ENCODE data around the gene ZDHHC17.

ZDHHC17 gene

GRCh38 chr12:76836633-76837032 is 72.7 kb downstream of the ZDHHC17 start:
- no peak for DNase-seq

- DNase-seq, result no peak
Observed at GRCh38 chr12:76847260-76847659, 83.3 kb downstream of the ZDHHC17 start.

- no peak for DNase-seq
Observed at GRCh38 chr12:76848132-76848531, 84.2 kb downstream of the ZDHHC17 start.

GRCh38 chr12:76852106-76852505 is 88.2 kb downstream of the ZDHHC17 start:
- DNase-seq, result peak; percentile 41

GRCh38 chr12:76855271-76855670 is 91.4 kb downstream of the ZDHHC17 start:
- peak; percentile 42 for DNase-seq

- DNase-seq, result no peak
Observed at GRCh38 chr12:76856018-76856644, 92.2 kb downstream of the ZDHHC17 start.

GRCh38 chr12:76859611-76860010 is 95.7 kb downstream of the ZDHHC17 start:
- no peak for DNase-seq

- no peak for DNase-seq
Observed at GRCh38 chr12:76860256-76860655, 96.3 kb downstream of the ZDHHC17 start.

GRCh38 chr12:76863005-76863670 is 99.2 kb downstream of the ZDHHC17 start:
- peak; percentile 95 for DNase-seq

GRCh38 chr12:76863837-76864236 is 99.9 kb downstream of the ZDHHC17 start:
- peak; percentile 92 for DNase-seq

- peak; percentile 67 for DNase-seq
Observed at GRCh38 chr12:76864791-76865400, 101.0 kb downstream of the ZDHHC17 start.

GRCh38 chr12:76866151-76866567 is 102.2 kb downstream of the ZDHHC17 start:
- peak; percentile 58 for DNase-seq

- DNase-seq, result peak; percentile 77
Observed at GRCh38 chr12:76866726-76867125, 102.8 kb downstream of the ZDHHC17 start.

- no peak for DNase-seq
Observed at GRCh38 chr12:76871082-76871481, 107.2 kb downstream of the ZDHHC17 start.

- DNase-seq, result no peak
Observed at GRCh38 chr12:76871742-76872141, 107.8 kb downstream of the ZDHHC17 start.

GRCh38 chr12:76872415-76872814 is 108.5 kb downstream of the ZDHHC17 start:
- DNase-seq, result no peak

GRCh38 chr12:76874027-76874426 is 110.1 kb downstream of the ZDHHC17 start:
- no peak for DNase-seq

GRCh38 chr12:76874491-76875190 is 110.7 kb downstream of the ZDHHC17 start:
- DNase-seq, result no peak

- no peak for DNase-seq
Observed at GRCh38 chr12:76876696-76877229, 112.8 kb downstream of the ZDHHC17 start.

GRCh38 chr12:76878099-76878898 is 114.4 kb downstream of the ZDHHC17 start:
- peak; percentile 50 for DNase-seq

GRCh38 chr12:76878899-76879709 is 115.2 kb downstream of the ZDHHC17 start, which contains the start of gene CSRP2:
TSS of gene CSRP2 (minus strand) at chr12:76879019. CDS start at chr12:76866260, 12,759 bp downstream.
- peak; percentile 93 for DNase-seq

All from fibroblast of skin of right biceps (primary cell).